Left renal cortex interstitium (tissue), 4 donors: ENCODE results near the gene WWOX. TPM values are rescaled to one million over a fixed set of nuclear protein-coding genes. Genes with fewer than 3 reads are reported as not detected.

Experiments
- DNase-seq, 4 donors: peaks; one replicate each; pipeline ENCODE4 v3.0.0-alpha.2; 2013; ENCODE audit warnings: low read depth in 4 of 4, low spot score in 2 of 4, missing footprints in 1 of 4
- polyA plus RNA-seq, 4 donors: library from polyadenylated mRNA; unstranded; fragments of 120-200 nt; gene quantifications; one replicate each; pipeline ENCODE4 v1.2.1, GENCODE V29; 2013; ENCODE audit not compliant: insufficient read length in 4 of 4

Gene WWOX
- polyA plus RNA-seq, 4 donors, result 32.7 to 42.3 (median 37.2) TPM

GRCh38 chr16:79182616-79183015 lies 1083.2 kb downstream of the WWOX start:
- no peak for DNase-seq

GRCh38 chr16:79183571-79183970 lies 1084.1 kb downstream of the WWOX start:
- DNase-seq, result no peak

GRCh38 chr16:79184464-79185030 lies 1085.1 kb downstream of the WWOX start:
- no peak for DNase-seq

GRCh38 chr16:79185711-79186110 lies 1086.3 kb downstream of the WWOX start:
- DNase-seq, result no peak

- DNase-seq, result no peak
These were observed 1086.7 kb downstream of the WWOX start for GRCh38 chr16:79186196-79186595.

- no peak for DNase-seq
These were observed 1088.8 kb downstream of the WWOX start for GRCh38 chr16:79188115-79188738.

- no peak for DNase-seq
These were observed 1089.3 kb downstream of the WWOX start for GRCh38 chr16:79188739-79189122.

- no peak for DNase-seq
These were observed 1091.1 kb downstream of the WWOX start for GRCh38 chr16:79190542-79190941.

GRCh38 chr16:79191933-79192332 lies 1092.5 kb downstream of the WWOX start:
- no peak for DNase-seq

- no peak for DNase-seq
These were observed 1093.5 kb downstream of the WWOX start for GRCh38 chr16:79192904-79193303.

GRCh38 chr16:79194291-79194690 lies 1094.8 kb downstream of the WWOX start:
- DNase-seq, result no peak

GRCh38 chr16:79195938-79196337 lies 1096.5 kb downstream of the WWOX start:
- no peak for DNase-seq

- DNase-seq, result no peak
These were observed 1102.0 kb downstream of the WWOX start for GRCh38 chr16:79201436-79201835.

GRCh38 chr16:79202977-79203376 lies 1103.5 kb downstream of the WWOX start:
- no peak for DNase-seq

- no peak for DNase-seq
These were observed 1105.0 kb downstream of the WWOX start for GRCh38 chr16:79204486-79204885.

- DNase-seq, result no peak
These were observed 1107.4 kb downstream of the WWOX start for GRCh38 chr16:79206889-79207288.

GRCh38 chr16:79209308-79209707 lies 1109.9 kb downstream of the WWOX start:
- DNase-seq, result no peak

GRCh38 chr16:79210607-79211006 lies 1111.2 kb downstream of the WWOX start:
- DNase-seq, result no peak

GRCh38 chr16:79211586-79211985 lies 1112.1 kb downstream of the WWOX start:
- DNase-seq, result no peak

GRCh38 chr16:79212114-79212791 lies 1112.8 kb downstream of the WWOX start:
- DNase-seq, result no peak

GRCh38 chr16:79213214-79213613 lies 1113.8 kb downstream of the WWOX start:
- DNase-seq, result no peak

- DNase-seq, result no peak
These were observed 1115.8 kb downstream of the WWOX start for GRCh38 chr16:79215289-79215688.
